GM12878 (cell line): ENCODE measurements around the gene QSOX2. TPM values are rescaled to one million over a fixed set of nuclear protein-coding genes. Genes with fewer than 3 reads are reported as not detected.

ENCODE experiments used
- ATAC-seq: fragments of 200-7000 bp; cut with Tn5 transposase; 3 replicates; pipeline ENCODE4 v1.9.1; 2020; ENCODE audit warnings: mild to moderate bottlenecking, moderate library complexity
- BruUV-seq: library from RNA; stranded (reverse); fragments of 400-500 nt; replicated peaks from 2 replicates; lab custom pipeline; 2021; lab: Mats Ljungman, UMichigan
- CTCF ChIA-PET: fragments of 300-600 bp; sonication (Branson Sonifier 250); formaldehyde crosslinking; extraction: SDS; loops from one replicate; lab custom pipeline; 2021; ENCODE audit warnings: inconsistent platforms; lab: Yijun Ruan, JAX
- POLR2A ChIA-PET: fragments of 350-600 bp; formaldehyde crosslinking; extraction: SDS; loops from one replicate; lab custom pipeline; 2021; ENCODE audit warnings: inconsistent platforms; lab: Charles Lee
- RAD21 ChIA-PET: fragments of 300-600 bp; sonication (Branson Sonifier 250); formaldehyde crosslinking; loops from one replicate; lab custom pipeline; 2023; ENCODE audit warnings: antibody characterized with exemption; ENCODE audit not compliant: unreplicated experiment; lab: Charles Lee
- SMC1A ChIA-PET: fragments of 300-600 bp; sonication (Branson Sonifier 250); formaldehyde crosslinking; loops from one replicate; lab custom pipeline; 2023; ENCODE audit not compliant: unreplicated experiment, uncharacterized antibody; lab: Charles Lee
- DNase-seq: peaks from one replicate; pipeline ENCODE4 v3.0.0-alpha.2; 2011; ENCODE audit warnings: low read depth, low spot score
- FAIRE-seq: peaks from 3 replicates; lab custom pipeline; 2011; peaks lifted over from hg19 to GRCh38; lab: Jason Lieb, UNC
- H2AFZ ChIP-seq: 2 replicates; pipeline ENCODE4 v1.6.0; 2011; ENCODE audit warnings: low read depth, low read length, control low read depth; ENCODE audit not compliant: control insufficient read depth
- H3K27ac ChIP-seq: 2 replicates; pipeline ENCODE4 v1.5.1; 2011; ENCODE audit warnings: control low read depth; ENCODE audit not compliant: control insufficient read depth, insufficient read depth
- H3K27me3 ChIP-seq, 2 experiments: replicated peaks in 1 of 2; 2 replicates each; pipeline versions ENCODE4 v1.6.0 to v1.6.1; 2011; ENCODE audit warnings: low read length in 1 of 2; ENCODE audit not compliant: control insufficient read depth in 2 of 2, insufficient read depth in 2 of 2
- H3K36me3 ChIP-seq, 2 experiments: 2 replicates each; pipeline ENCODE4 v1.5.1; 2011; ENCODE audit warnings: low read length in 1 of 2; ENCODE audit not compliant: control insufficient read depth in 2 of 2, insufficient read depth in 2 of 2
- H3K4me1 ChIP-seq: 2 replicates; pipeline ENCODE4 v1.6.1; 2011; ENCODE audit warnings: mild to moderate bottlenecking, low read length, moderate library complexity, mixed read lengths; ENCODE audit not compliant: control insufficient read depth, insufficient read depth
- H3K4me2 ChIP-seq: 2 replicates; pipeline ENCODE4 v1.6.0; 2011; ENCODE audit warnings: control low read depth; ENCODE audit not compliant: control insufficient read depth, insufficient read depth
- H3K4me3 ChIP-seq: fragments of 200-600 bp; sonication (generic); 2 replicates; pipeline ENCODE4 v1.5.1; 2016
- H3K79me2 ChIP-seq: 2 replicates; pipeline ENCODE4 v1.6.0; 2011; ENCODE audit warnings: low read length; ENCODE audit not compliant: control insufficient read depth, insufficient read depth
- H3K9ac ChIP-seq: 2 replicates; pipeline ENCODE4 v1.8.0; 2011; ENCODE audit warnings: low read length, control low read depth, mixed read lengths; ENCODE audit not compliant: control insufficient read depth, insufficient read depth
- H3K9me3 ChIP-seq: replicated peaks from 3 replicates; pipeline ENCODE4 v1.5.1; 2011; ENCODE audit warnings: mild to moderate bottlenecking, low read length; ENCODE audit not compliant: control insufficient read depth, insufficient read depth
- H4K20me1 ChIP-seq: 2 replicates; pipeline ENCODE4 v1.6.0; 2011; ENCODE audit not compliant: control insufficient read depth, insufficient read depth
- ASH2L ChIP-seq: fragments of 300-600, 200-600 bp; sonication (generic); IDR thresholded peaks from 2 replicates; pipeline ENCODE4 v1.6.1; 2017; ENCODE audit warnings: low read depth, mild to moderate bottlenecking, borderline replicate concordance
- EGR1 ChIP-seq, 2 experiments: IDR thresholded peaks; 1 replicate in 1 of 2; 2 replicates in 1 of 2; pipeline ENCODE4 v1.6.1; 2011 to 2012; ENCODE audit warnings: low read depth in 2 of 2, low read length in 2 of 2, borderline replicate concordance in 1 of 2, mild to moderate bottlenecking in 1 of 2, moderate library complexity in 1 of 2
- EZH2 ChIP-seq: IDR thresholded peaks from 2 replicates; pipeline ENCODE4 v1.6.1; 2012; ENCODE audit warnings: low read depth, mild to moderate bottlenecking, control low read depth, inconsistent platforms, low read length, borderline replicate concordance; ENCODE audit not compliant: control insufficient read depth
- IKZF1 ChIP-seq: fragments of 450-650 bp; conservative IDR thresholded peaks from 2 replicates; pipeline ENCODE4 v1.6.1; 2017; ENCODE audit warnings: antibody characterized with exemption, mild to moderate bottlenecking
- MTA2 ChIP-seq: fragments of 450-650 bp; IDR thresholded peaks from 2 replicates; pipeline ENCODE4 v1.6.1; 2016; ENCODE audit warnings: low read depth, mild to moderate bottlenecking, moderate library complexity
- RAD51 ChIP-seq: fragments of 450-650 bp; IDR thresholded peaks from 2 replicates; pipeline ENCODE4 v1.6.1; 2016; ENCODE audit warnings: moderate library complexity, mild to moderate bottlenecking, inconsistent platforms
- RBBP5 ChIP-seq: fragments of 200-600 bp; sonication (generic); conservative IDR thresholded peaks from 2 replicates; pipeline ENCODE4 v1.6.1; 2016
- RFX5 ChIP-seq: IDR thresholded peaks from 2 replicates; pipeline ENCODE4 v1.6.1; 2011; ENCODE audit warnings: low read depth, low read length, improper control_type of control experiment
- TCF7 ChIP-seq: IDR thresholded peaks from 2 replicates; pipeline ENCODE4 v1.6.1; 2014; ENCODE audit warnings: antibody characterized with exemption, borderline replicate concordance
- YBX1 ChIP-seq: fragments of 450-650 bp; IDR thresholded peaks from 2 replicates; pipeline ENCODE4 v1.6.1; 2016; ENCODE audit warnings: antibody characterized with exemption
- ZBTB11 ChIP-seq: fragments of 450-650 bp; formaldehyde crosslinking; IDR thresholded peaks from 2 replicates; pipeline ENCODE4 v1.5.0; 2022; ENCODE audit warnings: mild to moderate bottlenecking, missing genetic modification characterization
- WGBS: methylation state at CpG from one replicate; pipeline ENCODE4 v1.1.6; 2016; ENCODE audit warnings: low lambda C conversion rate; ENCODE audit not compliant: insufficient replicate concordance, insufficient coverage; ENCODE audit errors: missing lambda C conversion rate; 5-methylcytosine and 5-hydroxymethylcytosine counted together
- in situ Hi-C: fragments of 300-500 bp; cut with MboI; formaldehyde crosslinking; loops from 9 replicates; pipeline ENCODE4 v1.14.3; 2018; ENCODE audit warnings: mixed read lengths
- intact Hi-C: fragments of 100-400 bp; cut with micrococcal nuclease; formaldehyde crosslinking; loops from one replicate; pipeline ENCODE4 v1.14.2; 2022; ENCODE audit not compliant: unreplicated experiment
- polyA plus RNA-seq, 11 experiments: library from polyadenylated mRNA; depleted of rRNA in 4 of 11; unstranded in 6 of 11; stranded (reverse) in 5 of 11; fragments of >200 nt; fragmentation: Nextera tagmentation in 4 of 11; fragmentation: Illumina TruSeq in 1 of 11; extraction: Ambion mirVana in 4 of 11; extraction: Trizol in 1 of 11; gene quantifications; 1 replicate in 1 of 11; 2 replicates in 10 of 11; pipeline versions ENCODE4 v1.2.1 to v1.2.3, GENCODE V29; 2011 to 2016; ENCODE audit warnings: inconsistent platforms in 2 of 11, missing spikeins in 2 of 11, low read depth in 1 of 11
- total RNA-seq, 4 experiments: library from RNA; depleted of rRNA in 3 of 4; stranded (reverse); fragments of >200 nt in 3 of 4; fragmentation: Illumina TruSeq in 1 of 4; extraction: Trizol in 1 of 4; gene quantifications; 2 replicates each; pipeline versions ENCODE4 v1.2.1 to v1.2.3, GENCODE V29; 2013 to 2021
- TF ChIP-seq, protein P1 (sequence below): fragments of 450-650 bp; IDR thresholded peaks from 2 replicates; pipeline ENCODE4 v1.6.1; 2014; ENCODE audit warnings: mild to moderate bottlenecking
- TF ChIP-seq, protein P2 (sequence below): fragments of 450-650 bp; formaldehyde crosslinking; IDR thresholded peaks from 2 replicates; pipeline ENCODE4 v1.4.0; 2020; ENCODE audit warnings: mild to moderate bottlenecking, moderate library complexity

QSOX2 gene
- total and polyA plus RNA-seq, 10 of the 15 experiments (the other 5 are each of a cell fraction or from before 2014, with no cell fraction given) = 0.34 to 16.1 (median 8.2) TPM

DNA sequence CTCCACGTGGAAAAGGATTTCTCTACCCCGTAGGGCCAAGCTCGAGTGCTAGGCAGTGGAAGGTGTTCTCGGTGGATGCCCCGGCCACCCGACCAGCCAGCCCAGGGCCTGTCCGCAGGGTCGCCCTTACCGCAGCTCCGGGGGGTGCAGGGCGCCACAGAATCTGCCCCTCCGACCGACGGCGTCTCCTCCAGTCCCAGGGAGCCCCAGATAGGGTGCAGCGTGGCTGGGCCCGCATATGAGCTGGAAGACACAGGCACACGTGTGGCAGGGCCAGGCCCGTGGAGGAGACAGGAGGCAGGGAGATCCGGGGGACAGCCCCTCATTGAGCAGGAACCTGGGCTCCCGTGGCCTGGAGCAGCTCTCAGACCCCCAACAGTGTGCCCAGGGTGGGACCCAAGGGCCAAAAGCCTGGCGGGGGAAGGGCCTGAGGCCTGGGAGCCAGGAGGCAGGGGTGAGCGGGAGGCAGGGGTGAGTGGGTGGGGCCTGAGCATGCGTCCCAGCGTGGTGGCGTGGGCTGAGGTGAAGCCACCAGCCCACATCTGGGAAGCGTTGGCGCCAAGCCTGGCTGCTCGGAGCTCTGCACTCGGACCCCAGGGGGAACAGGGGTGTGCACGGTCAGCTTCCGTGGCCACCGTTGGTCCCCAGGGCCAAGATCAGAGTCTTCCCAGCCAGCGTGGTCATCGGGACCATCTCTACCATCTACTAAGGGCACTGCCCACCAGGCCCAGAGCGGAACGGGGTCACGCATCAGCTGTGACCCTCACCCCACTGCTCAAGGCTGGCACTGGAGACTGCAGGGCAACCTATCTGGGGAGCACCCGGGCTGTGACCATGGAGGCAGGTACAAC lies 36.0 kb upstream of the QSOX2 start:
- Histone ChIP-seq H2AFZ (no peak overlapping the region), H3K36me3 (no peaks in the 10 kb centered on the region), H4K20me1 (no peaks in the 10 kb centered on the region), H3K9ac (no peak overlapping the region), H3K4me2 (no peak overlapping the region), H3K79me2 (no peaks in the 10 kb centered on the region), H3K9me3 (no peaks in the 10 kb centered on the region), H3K4me1 (no peaks in the 10 kb centered on the region)
- no peak for DNase-seq
- BruUV-seq = no TSS peak
- POLR2A ChIA-PET = interaction anchor here (0.5 kb wide), 1 partner anchor 211 kb away, joined by 3 read pairs; no protein-coding TSS in a partner anchor
- ATAC-seq = no peak
- SMC1A ChIA-PET = no interaction called here
- no peak for FAIRE-seq
- no peak for TF ChIP-seq RAD51
- no peak for TF ChIP-seq TCF7
- TF ChIP-seq EGR1 (IDR thresholded peaks at IDR 0.05; ENCODE audit: borderline replicate concordance in 1 of 2, low read depth in 2 of 2, low read length in 2 of 2) = no peak
- no peak for TF ChIP-seq ZBTB11 (CRISPR knock-in tag)
- no peak for TF ChIP-seq EZH2
- no peak for TF ChIP-seq YBX1
- TF ChIP-seq IKZF1 = no peak
- no peak for TF ChIP-seq ASH2L
- TF ChIP-seq, protein P1, sequence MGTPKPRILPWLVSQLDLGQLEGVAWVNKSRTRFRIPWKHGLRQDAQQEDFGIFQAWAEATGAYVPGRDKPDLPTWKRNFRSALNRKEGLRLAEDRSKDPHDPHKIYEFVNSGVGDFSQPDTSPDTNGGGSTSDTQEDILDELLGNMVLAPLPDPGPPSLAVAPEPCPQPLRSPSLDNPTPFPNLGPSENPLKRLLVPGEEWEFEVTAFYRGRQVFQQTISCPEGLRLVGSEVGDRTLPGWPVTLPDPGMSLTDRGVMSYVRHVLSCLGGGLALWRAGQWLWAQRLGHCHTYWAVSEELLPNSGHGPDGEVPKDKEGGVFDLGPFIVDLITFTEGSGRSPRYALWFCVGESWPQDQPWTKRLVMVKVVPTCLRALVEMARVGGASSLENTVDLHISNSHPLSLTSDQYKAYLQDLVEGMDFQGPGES = no peak
- no peak for TF ChIP-seq RBBP5
- no peak for TF ChIP-seq RFX5
- TF ChIP-seq MTA2 = no peak
- TF ChIP-seq, protein P2, sequence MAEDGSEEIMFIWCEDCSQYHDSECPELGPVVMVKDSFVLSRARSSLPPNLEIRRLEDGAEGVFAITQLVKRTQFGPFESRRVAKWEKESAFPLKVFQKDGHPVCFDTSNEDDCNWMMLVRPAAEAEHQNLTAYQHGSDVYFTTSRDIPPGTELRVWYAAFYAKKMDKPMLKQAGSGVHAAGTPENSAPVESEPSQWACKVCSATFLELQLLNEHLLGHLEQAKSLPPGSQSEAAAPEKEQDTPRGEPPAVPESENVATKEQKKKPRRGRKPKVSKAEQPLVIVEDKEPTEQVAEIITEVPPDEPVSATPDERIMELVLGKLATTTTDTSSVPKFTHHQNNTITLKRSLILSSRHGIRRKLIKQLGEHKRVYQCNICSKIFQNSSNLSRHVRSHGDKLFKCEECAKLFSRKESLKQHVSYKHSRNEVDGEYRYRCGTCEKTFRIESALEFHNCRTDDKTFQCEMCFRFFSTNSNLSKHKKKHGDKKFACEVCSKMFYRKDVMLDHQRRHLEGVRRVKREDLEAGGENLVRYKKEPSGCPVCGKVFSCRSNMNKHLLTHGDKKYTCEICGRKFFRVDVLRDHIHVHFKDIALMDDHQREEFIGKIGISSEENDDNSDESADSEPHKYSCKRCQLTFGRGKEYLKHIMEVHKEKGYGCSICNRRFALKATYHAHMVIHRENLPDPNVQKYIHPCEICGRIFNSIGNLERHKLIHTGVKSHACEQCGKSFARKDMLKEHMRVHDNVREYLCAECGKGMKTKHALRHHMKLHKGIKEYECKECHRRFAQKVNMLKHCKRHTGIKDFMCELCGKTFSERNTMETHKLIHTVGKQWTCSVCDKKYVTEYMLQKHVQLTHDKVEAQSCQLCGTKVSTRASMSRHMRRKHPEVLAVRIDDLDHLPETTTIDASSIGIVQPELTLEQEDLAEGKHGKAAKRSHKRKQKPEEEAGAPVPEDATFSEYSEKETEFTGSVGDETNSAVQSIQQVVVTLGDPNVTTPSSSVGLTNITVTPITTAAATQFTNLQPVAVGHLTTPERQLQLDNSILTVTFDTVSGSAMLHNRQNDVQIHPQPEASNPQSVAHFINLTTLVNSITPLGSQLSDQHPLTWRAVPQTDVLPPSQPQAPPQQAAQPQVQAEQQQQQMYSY = no peak
- TF ChIP-seq, all 136 proteins: peak for 0
- CTCF ChIA-PET = interaction anchor here (1.6 kb wide), 1 partner anchor 142 kb away, joined by 8 read pairs; no protein-coding TSS in a partner anchor
- WGBS = 36% methylated on average over 37 of the region's 39 CpGs
- RAD21 ChIA-PET = interaction anchor here (2.4 kb wide), 1 partner anchor 112 kb away, joined by 10 read pairs; no protein-coding TSS in a partner anchor
- Histone ChIP-seq H3K27me3 (no peaks in the 10 kb centered on the region), H3K27ac (no peak overlapping the region), H3K4me3 (no peak overlapping the region)
- intact Hi-C loops = loop anchor here (10.0 kb wide), 1 partner anchor 317 kb away; the partner anchor contains the start of gene UBAC1
- in situ Hi-C loops = no loop called here
